ENCODE results near the gene TTC29. TPM values are rescaled to one million over a fixed set of nuclear protein-coding genes. Genes with fewer than 3 reads are reported as not detected.

TTC29 gene
- total and polyA plus RNA-seq, 7 donors = not detected

GRCh38 chr4:146959692-146960091 lies 14.0 kb upstream of the TTC29 start:
- Histone ChIP-seq H3K9me3 (no peaks in the 10 kb centered on the region), H3K4me3 (no peak overlapping the region), H3K27me3 (no peaks in the 10 kb centered on the region), H3K27ac (no peak overlapping the region), H3K4me1 (no peaks in the 10 kb centered on the region), H3K36me3 (no peaks in the 10 kb centered on the region)
- intact Hi-C loops (cut with DNase I) = no loop called here
- 91 to 92% methylated on average over 1 of the region's 1 CpG for WGBS, 2 donors
- no peak for DNase-seq
- TF ChIP-seq POLR2A (IDR thresholded peaks at IDR 0.05) = no peak
- no peak for TF ChIP-seq POLR2AphosphoS5 (IDR thresholded peaks at IDR 0.05)
- TF ChIP-seq CTCF (IDR thresholded peaks at IDR 0.05) = no peak
- no peak for TF ChIP-seq EP300 (IDR thresholded peaks at IDR 0.05)

- H3K4me3 ChIP-seq = no peak overlapping the region
- DNase-seq = no peak
- no peaks in the 10 kb centered on the region for H3K27me3 ChIP-seq
- H3K27ac ChIP-seq = no peak overlapping the region
- TF ChIP-seq POLR2AphosphoS5 (IDR thresholded peaks at IDR 0.05) (no peak), POLR2A (IDR thresholded peaks at IDR 0.05) (no peak), EP300 (IDR thresholded peaks at IDR 0.05) (no peak), CTCF (IDR thresholded peaks at IDR 0.05) (no peak)
- intact Hi-C loops (cut with DNase I) = no loop called here
- H3K36me3 ChIP-seq = no peaks in the 10 kb centered on the region
- H3K9me3 ChIP-seq = no peaks in the 10 kb centered on the region
- WGBS, 2 donors = 56 to 89% methylated on average over 4 of the region's 4 CpGs
- no peaks in the 10 kb centered on the region for H3K4me1 ChIP-seq
These were observed 11.6 kb upstream of the TTC29 start for GRCh38 chr4:146957237-146957636.

- DNase-seq = no peak
- TF ChIP-seq EP300 (IDR thresholded peaks at IDR 0.05) (no peak), CTCF (IDR thresholded peaks at IDR 0.05) (no peak), POLR2AphosphoS5 (IDR thresholded peaks at IDR 0.05) (no peak), POLR2A (IDR thresholded peaks at IDR 0.05) (no peak)
- intact Hi-C loops (cut with DNase I) = no loop called here
- no peaks in the 10 kb centered on the region for H3K4me1 ChIP-seq
- WGBS, 2 donors = 32 to 59% methylated on average over 2 of the region's 2 CpGs
- no peaks in the 10 kb centered on the region for H3K36me3 ChIP-seq
- H3K9me3 ChIP-seq = no peaks in the 10 kb centered on the region
- no peak overlapping the region for H3K4me3 ChIP-seq
- H3K27ac ChIP-seq = no peak overlapping the region
- no peaks in the 10 kb centered on the region for H3K27me3 ChIP-seq
These were observed 7.2 kb upstream of the TTC29 start for GRCh38 chr4:146952896-146953295.

GRCh38 chr4:146949559-146949958 lies 3.9 kb upstream of the TTC29 start:
- Histone ChIP-seq H3K4me3 (no peak overlapping the region), H3K27me3 (no peaks in the 10 kb centered on the region), H3K4me1 (peaks cover 0 to 12% (median 10%) of the 10 kb centered on the region in 4 donors), H3K9me3 (no peaks in the 10 kb centered on the region), H3K36me3 (no peaks in the 10 kb centered on the region), H3K27ac (no peak overlapping the region)
- no peak for DNase-seq
- intact Hi-C loops (cut with DNase I) = no loop called here
- TF ChIP-seq EP300 (IDR thresholded peaks at IDR 0.05) (no peak), POLR2A (IDR thresholded peaks at IDR 0.05) (no peak), CTCF (IDR thresholded peaks at IDR 0.05) (no peak), POLR2AphosphoS5 (IDR thresholded peaks at IDR 0.05) (no peak)

- intact Hi-C loops (cut with DNase I) = no loop called here
- Histone ChIP-seq H3K4me1 (peaks cover 0 to 12% (median 10%) of the 10 kb centered on the region in 4 donors), H3K27ac (no peak overlapping the region), H3K9me3 (no peaks in the 10 kb centered on the region), H3K36me3 (no peaks in the 10 kb centered on the region), H3K4me3 (no peak overlapping the region), H3K27me3 (no peaks in the 10 kb centered on the region)
- TF ChIP-seq POLR2A (IDR thresholded peaks at IDR 0.05) = no peak
- TF ChIP-seq CTCF (IDR thresholded peaks at IDR 0.05) = no peak
- TF ChIP-seq POLR2AphosphoS5 (IDR thresholded peaks at IDR 0.05) = no peak
- TF ChIP-seq EP300 (IDR thresholded peaks at IDR 0.05) = no peak
- WGBS, 2 donors = 80 to 84% methylated on average over 3 of the region's 3 CpGs
- no peak for DNase-seq
These were observed 1.8 kb downstream of the TTC29 start for GRCh38 chr4:146943691-146944375.

Data from sigmoid colon (tissue), 7 donors.